ENCODE results near the gene HLCS.

- TF ChIP-seq POLR2A (IDR thresholded peaks at IDR 0.05; ENCODE audit: low read depth, low read length): no peak
- no peak for TF ChIP-seq EZH2 (IDR thresholded peaks at IDR 0.05; ENCODE audit: borderline replicate concordance, low read depth, low read length, severe bottlenecking)
- TF ChIP-seq CTCF (IDR thresholded peaks at IDR 0.05; ENCODE audit: extremely low read depth in 1 of 2, insufficient read depth in 1 of 2, low read depth in 1 of 2, low read length in 2 of 2): no peak
- TF ChIP-seq POLR2AphosphoS5 (IDR thresholded peaks at IDR 0.05; ENCODE audit: insufficient read depth, low read depth, low read length): no peak
Measured at GRCh38 chr21:36946949-36947356, 19.5 kb downstream of the HLCS start.

Data from endothelial cell of umbilical vein (primary cell).